Effector memory CD8-positive, alpha-beta T cell (primary cell): Measurements from ENCODE around the gene HYAL2.
A peak's percentile ranks its signal among the peaks of the same experiment; 100 is the strongest.

ENCODE experiments used
- ATAC-seq: fragments of 150-1000 bp; cut with Tn5 transposase; replicated peaks from 2 replicates; pipeline ENCODE4 v1.10.0; 2021; ENCODE audit warnings: mild to moderate bottlenecking, moderate library complexity
- DNase-seq, 3 experiments: peaks; one replicate each; pipeline ENCODE4 v3.0.0; 2021
- H3K27ac Mint-ChIP-seq, 2 donors: one replicate each; pipeline ENCODE4 v1.8.0; 2022; ENCODE audit warnings: mild to moderate bottlenecking in 2 of 2, mixed read lengths in 2 of 2, moderate library complexity in 2 of 2
- H3K27me3 Mint-ChIP-seq, 2 donors: one replicate each; pipeline ENCODE4 v1.8.0; 2022; ENCODE audit warnings: mixed read lengths in 2 of 2
- H3K36me3 Mint-ChIP-seq: one replicate; pipeline ENCODE4 v1.8.0; 2022; ENCODE audit warnings: mild to moderate bottlenecking, moderate library complexity, mixed read lengths; ENCODE audit not compliant: insufficient read depth
- H3K4me1 Mint-ChIP-seq, 2 donors: one replicate each; pipeline ENCODE4 v1.8.0; 2022; ENCODE audit warnings: low read depth in 2 of 2, mixed read lengths in 2 of 2
- H3K4me3 Mint-ChIP-seq, 2 donors: one replicate each; pipeline ENCODE4 v1.8.0; 2022; ENCODE audit warnings: mild to moderate bottlenecking in 2 of 2, mixed read lengths in 2 of 2, moderate library complexity in 2 of 2
- H3K9me3 Mint-ChIP-seq, 2 donors: one replicate each; pipeline ENCODE4 v1.8.0; 2022; ENCODE audit warnings: mixed read lengths in 2 of 2

HYAL2 gene

GRCh38 chr3:50356553-50356952 lies 34.0 kb upstream of the HYAL2 start:
- DNase-seq (no peak), ATAC-seq (no peak)
- Mint-ChIP-seq H3K36me3 (peaks cover 31% of the 10 kb centered on the region), H3K9me3 (no peaks in the 10 kb centered on the region), H3K27ac (peak overlapping the region in 1 of 2 donors; percentile 97), H3K4me1 (peaks cover 36 to 49% of the 10 kb centered on the region in 2 donors), H3K27me3 (no peaks in the 10 kb centered on the region), H3K4me3 (peak overlapping the region; percentile 93 to 97)

- H3K9me3 Mint-ChIP-seq, result no peaks in the 10 kb centered on the region
- H3K4me1 Mint-ChIP-seq, result peaks cover 42 to 55% of the 10 kb centered on the region in 2 donors
- ATAC-seq, result no peak
- no peak for DNase-seq
- no peaks in the 10 kb centered on the region for H3K27me3 Mint-ChIP-seq
- peaks cover 31% of the 10 kb centered on the region for H3K36me3 Mint-ChIP-seq
- peak overlapping the region; percentile 93 to 97 for H3K4me3 Mint-ChIP-seq
- peak overlapping the region; percentile 46 to 97 for H3K27ac Mint-ChIP-seq
Observed at GRCh38 chr3:50355829-50356552, 33.4 kb upstream of the HYAL2 start.

GRCh38 chr3:50354850-50355249 lies 32.3 kb upstream of the HYAL2 start:
- Mint-ChIP-seq H3K27ac (peak overlapping the region in 1 of 2 donors; percentile 44), H3K27me3 (no peaks in the 10 kb centered on the region), H3K9me3 (no peaks in the 10 kb centered on the region), H3K36me3 (peaks cover 39% of the 10 kb centered on the region), H3K4me1 (peaks cover 51 to 62% of the 10 kb centered on the region in 2 donors), H3K4me3 (no peak overlapping the region)
- ATAC-seq (no peak), DNase-seq (no peak)

- Mint-ChIP-seq H3K4me1 (peaks cover 49 to 60% of the 10 kb centered on the region in 2 donors), H3K4me3 (no peak overlapping the region), H3K27ac (peak overlapping the region in 1 of 2 donors; percentile 16), H3K36me3 (peaks cover 37% of the 10 kb centered on the region), H3K9me3 (no peaks in the 10 kb centered on the region), H3K27me3 (no peaks in the 10 kb centered on the region)
- no peak for ATAC-seq
- DNase-seq, result no peak
Observed at GRCh38 chr3:50354186-50354764, 31.7 kb upstream of the HYAL2 start.

GRCh38 chr3:50353245-50354004 lies 30.9 kb upstream of the HYAL2 start:
- Mint-ChIP-seq H3K27ac (peak overlapping the region in 1 of 2 donors; percentile 16), H3K4me3 (no peak overlapping the region), H3K4me1 (peaks cover 49 to 61% of the 10 kb centered on the region in 2 donors), H3K27me3 (no peaks in the 10 kb centered on the region), H3K36me3 (peaks cover 44% of the 10 kb centered on the region), H3K9me3 (no peaks in the 10 kb centered on the region)
- no peak for DNase-seq
- no peak for ATAC-seq

- Mint-ChIP-seq H3K9me3 (no peaks in the 10 kb centered on the region), H3K4me1 (peaks cover 49 to 61% of the 10 kb centered on the region in 2 donors), H3K36me3 (peaks cover 47% of the 10 kb centered on the region), H3K27ac (no peak overlapping the region), H3K4me3 (no peak overlapping the region), H3K27me3 (no peaks in the 10 kb centered on the region)
- ATAC-seq (no peak), DNase-seq (no peak)
Observed at GRCh38 chr3:50352781-50353180, 30.2 kb upstream of the HYAL2 start.

- Mint-ChIP-seq H3K27me3 (no peaks in the 10 kb centered on the region), H3K4me1 (peaks cover 45 to 52% of the 10 kb centered on the region in 2 donors), H3K4me3 (peak overlapping the region; percentile 91 to 96), H3K27ac (peak overlapping the region; percentile 94 to 95), H3K36me3 (peaks cover 54% of the 10 kb centered on the region), H3K9me3 (no peaks in the 10 kb centered on the region)
- DNase-seq, result no peak
- no peak for ATAC-seq
Observed at GRCh38 chr3:50351323-50351697, 28.8 kb upstream of the HYAL2 start.

- peak within 1 kb of the TSS; percentile 94 to 95 for H3K27ac Mint-ChIP-seq
- peaks cover 48 to 55% of the 10 kb centered on the region in 2 donors for H3K4me1 Mint-ChIP-seq
- DNase-seq, result peak; percentile 99 to 100 (median 99)
- no peaks in the 10 kb centered on the region for H3K27me3 Mint-ChIP-seq
- H3K9me3 Mint-ChIP-seq, result no peaks in the 10 kb centered on the region
- ATAC-seq, result peak; percentile 87
- H3K36me3 Mint-ChIP-seq, result peaks cover 54% of the 10 kb centered on the region
- peak within 1 kb of the TSS; percentile 91 to 96 for H3K4me3 Mint-ChIP-seq
Observed at GRCh38 chr3:50350527-50351322, 28.2 kb upstream of the HYAL2 start, which contains the start of the genes CYB561D2 and NPRL2. Gene CYB561D2 (plus strand): TSS chr3:50350862. CDS start chr3:50351434, 572 bp downstream. Gene NPRL2 (minus strand): TSS chr3:50350775. CDS start chr3:50350652, 123 bp downstream.

- DNase-seq, result no peak
- no peak for ATAC-seq
- H3K9me3 Mint-ChIP-seq, result no peaks in the 10 kb centered on the region
- peak overlapping the region; percentile 94 to 95 for H3K27ac Mint-ChIP-seq
- no peaks in the 10 kb centered on the region for H3K27me3 Mint-ChIP-seq
- peak overlapping the region; percentile 91 to 96 for H3K4me3 Mint-ChIP-seq
- H3K4me1 Mint-ChIP-seq, result peaks cover 44 to 52% of the 10 kb centered on the region in 2 donors
- H3K36me3 Mint-ChIP-seq, result peaks cover 49% of the 10 kb centered on the region
Observed at GRCh38 chr3:50350213-50350526, 27.6 kb upstream of the HYAL2 start.

GRCh38 chr3:50347187-50347813 lies 24.8 kb upstream of the HYAL2 start:
- Mint-ChIP-seq H3K4me3 (peak overlapping the region; percentile 47 to 78), H3K4me1 (peaks cover 48 to 50% of the 10 kb centered on the region in 2 donors), H3K36me3 (peaks cover 32% of the 10 kb centered on the region), H3K27me3 (no peaks in the 10 kb centered on the region), H3K27ac (peak overlapping the region in 1 of 2 donors; percentile 85), H3K9me3 (no peaks in the 10 kb centered on the region)
- ATAC-seq (peak; percentile 22), DNase-seq (peak; percentile 75 to 76 (median 75))

GRCh38 chr3:50345586-50346234 lies 23.2 kb upstream of the HYAL2 start, which contains the start of gene ZMYND10:
Gene ZMYND10 (minus strand): TSS chr3:50345732. CDS start chr3:50345579, 153 bp downstream.
- Mint-ChIP-seq H3K27ac (peak within 1 kb of the TSS in 1 of 2 donors; percentile 79), H3K4me1 (peaks cover 50 to 56% of the 10 kb centered on the region in 2 donors)

GRCh38 chr3:50345008-50345407 lies 22.5 kb upstream of the HYAL2 start:
- peak overlapping the region; percentile 55 to 78 for H3K4me3 Mint-ChIP-seq
- H3K9me3 Mint-ChIP-seq, result no peaks in the 10 kb centered on the region
- DNase-seq, result no peak
- peaks cover 33% of the 10 kb centered on the region for H3K36me3 Mint-ChIP-seq
- no peak for ATAC-seq
- peaks cover 43 to 51% of the 10 kb centered on the region in 2 donors for H3K4me1 Mint-ChIP-seq
- no peak overlapping the region for H3K27ac Mint-ChIP-seq
- no peaks in the 10 kb centered on the region for H3K27me3 Mint-ChIP-seq

More at GRCh38 chr3:50345586-50346234, 23.2 kb upstream of the HYAL2 start, which contains the start of gene ZMYND10:
- Mint-ChIP-seq H3K27me3 (no peaks in the 10 kb centered on the region), H3K9me3 (no peaks in the 10 kb centered on the region), H3K36me3 (peaks cover 33% of the 10 kb centered on the region), H3K4me3 (peak within 1 kb of the TSS; percentile 55 to 78)
- DNase-seq, result peak; percentile 57 to 69 (median 65)
- no peak for ATAC-seq
